Lung (tissue), 12 donors: Measurements from ENCODE around the gene IQGAP3. TPM values are rescaled to one million over a fixed set of nuclear protein-coding genes. Genes with fewer than 3 reads are reported as not detected.

ENCODE experiments used
- ATAC-seq: fragments of 200-7000 bp; cut with Tn5 transposase; one replicate; pipeline ENCODE4 v1.9.1; 2020; ENCODE audit warnings: moderate number of reproducible peaks; ENCODE audit not compliant: insufficient read depth, low FRiP score
- DNase-seq, 3 donors: peaks; one replicate each; pipeline ENCODE4 v3.0.0-alpha.2; 2013 to 2017
- H3K27ac ChIP-seq, 2 donors: one replicate each; pipeline ENCODE4 v1.5.1; 2013; ENCODE audit warnings: mild to moderate bottlenecking in 2 of 2, moderate library complexity in 2 of 2, control low read depth in 1 of 2, inconsistent platforms in 1 of 2, low read depth in 1 of 2, low read length in 1 of 2
- H3K27me3 ChIP-seq, 3 donors: one replicate each; pipeline ENCODE4 v1.5.1; 2013; ENCODE audit warnings: low read length in 2 of 3; ENCODE audit not compliant: control insufficient read depth in 3 of 3, insufficient read depth in 3 of 3
- H3K36me3 ChIP-seq, 4 donors: one replicate each; pipeline ENCODE4 v1.5.1; 2013; ENCODE audit warnings: low read length in 4 of 4, mild to moderate bottlenecking in 1 of 4, moderate library complexity in 1 of 4; ENCODE audit not compliant: control insufficient read depth in 4 of 4, insufficient read depth in 4 of 4
- H3K4me1 ChIP-seq, 5 donors: one replicate each; pipeline ENCODE4 v1.5.1; 2013; ENCODE audit warnings: low read length in 5 of 5, mild to moderate bottlenecking in 2 of 5, moderate library complexity in 1 of 5; ENCODE audit not compliant: control insufficient read depth in 5 of 5, insufficient read depth in 5 of 5
- H3K4me3 ChIP-seq: one replicate; pipeline ENCODE4 v1.5.1; 2013; ENCODE audit warnings: mild to moderate bottlenecking, control low read depth, moderate library complexity
- H3K9ac ChIP-seq, 2 donors: one replicate each; pipeline ENCODE4 v1.5.1; 2013; ENCODE audit warnings: low read length in 2 of 2, control low read depth in 1 of 2; ENCODE audit not compliant: insufficient read depth in 1 of 2
- H3K9me3 ChIP-seq, 4 donors: one replicate each; pipeline ENCODE4 v1.5.1; 2013; ENCODE audit warnings: low read length in 3 of 4, mild to moderate bottlenecking in 1 of 4, moderate library complexity in 1 of 4; ENCODE audit not compliant: control insufficient read depth in 4 of 4, insufficient read depth in 3 of 4
- CTCF ChIP-seq: IDR thresholded peaks from 2 replicates; pipeline ENCODE4 v1.5.1; 2012; ENCODE audit warnings: mild to moderate bottlenecking; ENCODE audit errors: control extremely low read depth, extremely low read depth
- WGBS, 2 donors: extraction: QIAGEN DNeasy Blood & Tissue Kit; methylation state at CpG; one replicate each; pipeline ENCODE4 v1.1.7; 2013; 5-methylcytosine and 5-hydroxymethylcytosine counted together
- polyA plus RNA-seq, 2 donors: library from polyadenylated mRNA; stranded (reverse); fragments of 200-250 nt; gene quantifications; one replicate each; pipeline ENCODE4 v1.2.1, GENCODE V29; 2013
- total RNA-seq, 2 donors: library from RNA; depleted of rRNA in 1 of 2; stranded (reverse); fragments of >200 nt in 1 of 2; gene quantifications; one replicate each; pipeline ENCODE4 v1.2.1, GENCODE V29; 2014 to 2021
- donor health status: control.
- donor health status: control.
- donor health status: Bipolar disorder and iron deficiency.
- donor health status: healthy.
- donor health status: DM: yes; HTN: yes; CAD: no.

Gene IQGAP3
- total and polyA plus RNA-seq, 4 donors, result 0.42 to 3.4 (median 1.2) TPM

- 83 to 84% methylated on average over 8 of the region's 8 CpGs for WGBS, 2 donors
- Histone ChIP-seq H3K4me1 (peaks cover 0 to 12% (median 3%) of the 10 kb centered on the region in 5 donors), H3K27ac (no peak overlapping the region), H3K27me3 (no peaks in the 10 kb centered on the region), H3K4me3 (no peak overlapping the region), H3K9me3 (no peaks in the 10 kb centered on the region), H3K36me3 (peaks cover 3 to 30% (median 19%) of the 10 kb centered on the region in 4 donors), H3K9ac (no peak overlapping the region)
- DNase-seq (no peak), ATAC-seq (no peak)
- TF ChIP-seq CTCF, result no peak
Observed at GRCh38 chr1:156592910-156593660, 20.7 kb upstream of the IQGAP3 start.

GRCh38 chr1:156592158-156592909 lies 20.0 kb upstream of the IQGAP3 start:
- peaks cover 0 to 12% (median 3%) of the 10 kb centered on the region in 5 donors for H3K4me1 ChIP-seq
- ATAC-seq (no peak), DNase-seq (no peak)
- peak overlapping the region; percentile 79 for H3K4me3 ChIP-seq
- H3K9me3 ChIP-seq, result no peaks in the 10 kb centered on the region
- no peaks in the 10 kb centered on the region for H3K27me3 ChIP-seq
- TF ChIP-seq CTCF, result no peak
- H3K36me3 ChIP-seq, result peaks cover 0 to 26% (median 14%) of the 10 kb centered on the region in 4 donors
- H3K27ac ChIP-seq, result peak overlapping the region; percentile 76 to 91
- WGBS, 2 donors, result 58 to 62% methylated on average over 16 of the region's 16 CpGs
- peak overlapping the region; percentile 69 to 78 for H3K9ac ChIP-seq

GRCh38 chr1:156591432-156592157 lies 19.2 kb upstream of the IQGAP3 start, which contains the start of gene NAXE:
NAXE (plus strand) TSS chr1:156591776; CDS start chr1:156591805, 29 bp downstream.
- DNase-seq (peak; percentile 75 to 80 (median 76)), ATAC-seq (peak; percentile 96)
- Histone ChIP-seq H3K36me3 (peaks cover 0 to 26% (median 11%) of the 10 kb centered on the region in 4 donors), H3K4me1 (peaks cover 0 to 12% (median 3%) of the 10 kb centered on the region in 5 donors), H3K9ac (peak within 1 kb of the TSS; percentile 69 to 90), H3K9me3 (no peaks in the 10 kb centered on the region), H3K27me3 (no peaks in the 10 kb centered on the region), H3K4me3 (peak within 1 kb of the TSS; percentile 79), H3K27ac (peak within 1 kb of the TSS; percentile 91)
- 0% methylated on average over 56 to 60 of the region's 60 CpGs for WGBS, 2 donors
- no peak for TF ChIP-seq CTCF
